Epithelial cell of esophagus (primary cell): ENCODE results near the gene RIOX2.

Experiments used
- DNase-seq: peaks from one replicate; pipeline ENCODE4 v3.0.0; 2010; ENCODE audit warnings: low read depth
- H3K4me3 ChIP-seq: 2 replicates; pipeline ENCODE4 v1.5.1; 2011; ENCODE audit warnings: mild to moderate bottlenecking, low read length, control low read depth
- CTCF ChIP-seq: IDR thresholded peaks from 2 replicates; pipeline ENCODE4 v1.5.1; 2011; ENCODE audit warnings: low read depth, mild to moderate bottlenecking, low read length, control low read depth, inconsistent platforms; ENCODE audit not compliant: insufficient read depth; ENCODE audit errors: missing control alignments

The RIOX2 gene

GRCh38 chr3:97988784-97989568 is 16.7 kb upstream of the RIOX2 start:
- no peak overlapping the region for H3K4me3 ChIP-seq
- TF ChIP-seq CTCF, result no peak
- no peak for DNase-seq

GRCh38 chr3:97987306-97987705 is 15.1 kb upstream of the RIOX2 start:
- no peak overlapping the region for H3K4me3 ChIP-seq
- no peak for DNase-seq
- TF ChIP-seq CTCF, result no peak

- H3K4me3 ChIP-seq, result no peak overlapping the region
- TF ChIP-seq CTCF, result no peak
- DNase-seq, result no peak
Measured at GRCh38 chr3:97983933-97984491, 11.8 kb upstream of the RIOX2 start.

GRCh38 chr3:97981886-97982285 is 9.7 kb upstream of the RIOX2 start:
- no peak overlapping the region for H3K4me3 ChIP-seq
- DNase-seq, result no peak
- no peak for TF ChIP-seq CTCF

GRCh38 chr3:97979610-97980009 is 7.4 kb upstream of the RIOX2 start:
- no peak overlapping the region for H3K4me3 ChIP-seq
- no peak for TF ChIP-seq CTCF
- no peak for DNase-seq

- no peak overlapping the region for H3K4me3 ChIP-seq
- no peak for TF ChIP-seq CTCF
- DNase-seq, result no peak
Measured at GRCh38 chr3:97975466-97975865, 3.2 kb upstream of the RIOX2 start.

GRCh38 chr3:97974996-97975395 is 2.8 kb upstream of the RIOX2 start:
- no peak for TF ChIP-seq CTCF
- DNase-seq, result no peak

More at GRCh38 chr3:97974996-97975395, 2.8 kb upstream of the RIOX2 start:
- H3K4me3 ChIP-seq, result no peak overlapping the region
